GM12878 (cell line): ENCODE measurements around the gene SNX2. TPM values are rescaled to one million over a fixed set of nuclear protein-coding genes. Genes with fewer than 3 reads are reported as not detected.

Experiments
- ATAC-seq: fragments of 200-7000 bp; cut with Tn5 transposase; 3 replicates; pipeline ENCODE4 v1.9.1; 2020; ENCODE audit warnings: mild to moderate bottlenecking, moderate library complexity
- BruUV-seq: library from RNA; stranded (reverse); fragments of 400-500 nt; replicated peaks from 2 replicates; lab custom pipeline; 2021; lab: Mats Ljungman, UMichigan
- CTCF ChIA-PET: fragments of 300-600 bp; sonication (Branson Sonifier 250); formaldehyde crosslinking; extraction: SDS; loops from one replicate; lab custom pipeline; 2021; ENCODE audit warnings: inconsistent platforms; lab: Yijun Ruan, JAX
- POLR2A ChIA-PET: fragments of 350-600 bp; formaldehyde crosslinking; extraction: SDS; loops from one replicate; lab custom pipeline; 2021; ENCODE audit warnings: inconsistent platforms; lab: Charles Lee
- RAD21 ChIA-PET: fragments of 300-600 bp; sonication (Branson Sonifier 250); formaldehyde crosslinking; loops from one replicate; lab custom pipeline; 2023; ENCODE audit warnings: antibody characterized with exemption; ENCODE audit not compliant: unreplicated experiment; lab: Charles Lee
- SMC1A ChIA-PET: fragments of 300-600 bp; sonication (Branson Sonifier 250); formaldehyde crosslinking; loops from one replicate; lab custom pipeline; 2023; ENCODE audit not compliant: unreplicated experiment, uncharacterized antibody; lab: Charles Lee
- DNase-seq: peaks from one replicate; pipeline ENCODE4 v3.0.0-alpha.2; 2011; ENCODE audit warnings: low read depth, low spot score
- FAIRE-seq: peaks from 3 replicates; lab custom pipeline; 2011; peaks lifted over from hg19 to GRCh38; lab: Jason Lieb, UNC
- H2AFZ ChIP-seq: 2 replicates; pipeline ENCODE4 v1.6.0; 2011; ENCODE audit warnings: low read depth, low read length, control low read depth; ENCODE audit not compliant: control insufficient read depth
- H3K27ac ChIP-seq: 2 replicates; pipeline ENCODE4 v1.5.1; 2011; ENCODE audit warnings: control low read depth; ENCODE audit not compliant: control insufficient read depth, insufficient read depth
- H3K27me3 ChIP-seq, 2 experiments: replicated peaks in 1 of 2; 2 replicates each; pipeline versions ENCODE4 v1.6.0 to v1.6.1; 2011; ENCODE audit warnings: low read length in 1 of 2; ENCODE audit not compliant: control insufficient read depth in 2 of 2, insufficient read depth in 2 of 2
- H3K36me3 ChIP-seq, 2 experiments: 2 replicates each; pipeline ENCODE4 v1.5.1; 2011; ENCODE audit warnings: low read length in 1 of 2; ENCODE audit not compliant: control insufficient read depth in 2 of 2, insufficient read depth in 2 of 2
- H3K4me1 ChIP-seq: 2 replicates; pipeline ENCODE4 v1.6.1; 2011; ENCODE audit warnings: mild to moderate bottlenecking, low read length, moderate library complexity, mixed read lengths; ENCODE audit not compliant: control insufficient read depth, insufficient read depth
- H3K4me2 ChIP-seq: 2 replicates; pipeline ENCODE4 v1.6.0; 2011; ENCODE audit warnings: control low read depth; ENCODE audit not compliant: control insufficient read depth, insufficient read depth
- H3K4me3 ChIP-seq: fragments of 200-600 bp; sonication (generic); 2 replicates; pipeline ENCODE4 v1.5.1; 2016
- H3K79me2 ChIP-seq: 2 replicates; pipeline ENCODE4 v1.6.0; 2011; ENCODE audit warnings: low read length; ENCODE audit not compliant: control insufficient read depth, insufficient read depth
- H3K9ac ChIP-seq: 2 replicates; pipeline ENCODE4 v1.8.0; 2011; ENCODE audit warnings: low read length, control low read depth, mixed read lengths; ENCODE audit not compliant: control insufficient read depth, insufficient read depth
- H3K9me3 ChIP-seq: replicated peaks from 3 replicates; pipeline ENCODE4 v1.5.1; 2011; ENCODE audit warnings: mild to moderate bottlenecking, low read length; ENCODE audit not compliant: control insufficient read depth, insufficient read depth
- H4K20me1 ChIP-seq: 2 replicates; pipeline ENCODE4 v1.6.0; 2011; ENCODE audit not compliant: control insufficient read depth, insufficient read depth
- CUX1 ChIP-seq: IDR thresholded peaks from 2 replicates; pipeline ENCODE4 v1.6.1; 2012; ENCODE audit warnings: improper control_type of control experiment, low read depth, low read length; ENCODE audit not compliant: insufficient replicate concordance
- EP300 ChIP-seq, 2 experiments: fragments of 150-350 bp in 1 of 2; IDR thresholded peaks; 2 replicates each; pipeline ENCODE4 v1.6.1; 2011 to 2012; ENCODE audit warnings: low read depth in 2 of 2, low read length in 2 of 2, borderline replicate concordance in 1 of 2, improper control_type of control experiment in 1 of 2, inconsistent platforms in 1 of 2; ENCODE audit not compliant: control insufficient read depth in 1 of 2
- HDGF ChIP-seq: fragments of 450-650 bp; IDR thresholded peaks from 2 replicates; pipeline ENCODE4 v1.6.1; 2016; ENCODE audit warnings: antibody characterized with exemption
- MTA2 ChIP-seq: fragments of 450-650 bp; IDR thresholded peaks from 2 replicates; pipeline ENCODE4 v1.6.1; 2016; ENCODE audit warnings: low read depth, mild to moderate bottlenecking, moderate library complexity
- RCOR1 ChIP-seq: conservative IDR thresholded peaks from 2 replicates; pipeline ENCODE4 v1.6.1; 2012; ENCODE audit warnings: low read depth, low read length, improper control_type of control experiment
- YY1 ChIP-seq: IDR thresholded peaks from 2 replicates; pipeline ENCODE4 v1.6.1; 2011; ENCODE audit warnings: low read depth, mild to moderate bottlenecking, low read length
- ZBTB40 ChIP-seq: fragments of 450-650 bp; IDR thresholded peaks from 2 replicates; pipeline ENCODE4 v1.6.1; 2016; ENCODE audit warnings: mild to moderate bottlenecking, moderate library complexity, borderline replicate concordance
- ZNF384 ChIP-seq: IDR thresholded peaks from 2 replicates; pipeline ENCODE4 v1.6.1; 2012; ENCODE audit warnings: low read depth, mild to moderate bottlenecking, low read length, improper control_type of control experiment, borderline replicate concordance
- WGBS: methylation state at CpG from one replicate; pipeline ENCODE4 v1.1.6; 2016; ENCODE audit warnings: low lambda C conversion rate; ENCODE audit not compliant: insufficient replicate concordance, insufficient coverage; ENCODE audit errors: missing lambda C conversion rate; 5-methylcytosine and 5-hydroxymethylcytosine counted together
- in situ Hi-C: fragments of 300-500 bp; cut with MboI; formaldehyde crosslinking; loops from 9 replicates; pipeline ENCODE4 v1.14.3; 2018; ENCODE audit warnings: mixed read lengths
- intact Hi-C: fragments of 100-400 bp; cut with micrococcal nuclease; formaldehyde crosslinking; loops from one replicate; pipeline ENCODE4 v1.14.2; 2022; ENCODE audit not compliant: unreplicated experiment
- polyA plus RNA-seq, 11 experiments: library from polyadenylated mRNA; depleted of rRNA in 4 of 11; unstranded in 6 of 11; stranded (reverse) in 5 of 11; fragments of >200 nt; fragmentation: Nextera tagmentation in 4 of 11; fragmentation: Illumina TruSeq in 1 of 11; extraction: Ambion mirVana in 4 of 11; extraction: Trizol in 1 of 11; gene quantifications; 1 replicate in 1 of 11; 2 replicates in 10 of 11; pipeline versions ENCODE4 v1.2.1 to v1.2.3, GENCODE V29; 2011 to 2016; ENCODE audit warnings: inconsistent platforms in 2 of 11, missing spikeins in 2 of 11, low read depth in 1 of 11
- total RNA-seq, 4 experiments: library from RNA; depleted of rRNA in 3 of 4; stranded (reverse); fragments of >200 nt in 3 of 4; fragmentation: Illumina TruSeq in 1 of 4; extraction: Trizol in 1 of 4; gene quantifications; 2 replicates each; pipeline versions ENCODE4 v1.2.1 to v1.2.3, GENCODE V29; 2013 to 2021

SNX2 gene
- total and polyA plus RNA-seq, 10 of the 15 experiments (the other 5 are each of a cell fraction or from before 2014, with no cell fraction given): 46.3 to 84.3 (median 63.0) TPM

GRCh38 chr5:122835681-122836080, 60.8 kb downstream of the SNX2 start (continued):
- no peak for TF ChIP-seq ZBTB40
- no peak for TF ChIP-seq RCOR1
- no peak for TF ChIP-seq EP300 (IDR thresholded peaks at IDR 0.05; ENCODE audit: borderline replicate concordance in 1 of 2, control insufficient read depth in 1 of 2, low read depth in 2 of 2, low read length in 2 of 2)
- no peak for TF ChIP-seq YY1
- no peak for TF ChIP-seq ZNF384
- no peak for TF ChIP-seq MTA2

- FAIRE-seq (no peak), ATAC-seq (no peak), DNase-seq (no peak)
- POLR2A ChIA-PET: no interaction called here
- Histone ChIP-seq H4K20me1 (no peaks in the 10 kb centered on the region), H3K9me3 (no peaks in the 10 kb centered on the region), H3K27ac (no peak overlapping the region), H3K79me2 (no peaks in the 10 kb centered on the region), H2AFZ (no peak overlapping the region), H3K36me3 (no peaks in the 10 kb centered on the region), H3K4me3 (no peak overlapping the region), H3K27me3 (no peaks in the 10 kb centered on the region), H3K9ac (no peak overlapping the region), H3K4me1 (no peaks in the 10 kb centered on the region), H3K4me2 (no peak overlapping the region)
- no TSS peak for BruUV-seq
- CTCF ChIA-PET: interaction anchor here (1.7 kb wide), 1 partner anchor 8 kb away, joined by 4 read pairs; no protein-coding TSS in a partner anchor
- in situ Hi-C loops: no loop called here
- RAD21 ChIA-PET: no interaction called here
- 61% methylated on average over 3 of the region's 3 CpGs for WGBS
- intact Hi-C loops: no loop called here
- SMC1A ChIA-PET: no interaction called here
- TF ChIP-seq CUX1 (no peak), MTA2 (no peak), HDGF (no peak), ZBTB40 (no peak)
Measured at GRCh38 chr5:122836947-122837346, 62.1 kb downstream of the SNX2 start.
